ENCODE data around the gene CHN2.

The CHN2 gene

DNA sequence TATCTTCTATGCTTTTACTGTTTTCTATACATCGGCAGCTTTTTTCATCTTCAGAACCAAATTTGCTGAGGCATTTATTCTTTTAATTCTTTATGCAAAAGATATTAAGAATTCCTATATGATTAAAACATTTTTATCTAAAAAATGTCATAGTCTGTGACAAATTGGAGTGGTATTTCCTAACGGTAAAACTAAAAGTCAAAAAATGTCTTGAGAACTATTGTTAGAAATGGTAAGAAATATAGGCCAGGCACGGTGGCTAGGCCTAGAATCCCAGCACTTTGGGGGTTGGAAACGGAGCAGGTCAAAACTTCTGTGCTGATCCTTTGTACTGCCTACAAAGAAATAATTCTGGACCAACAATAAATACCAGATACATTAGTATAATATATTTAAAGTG lies 311.4 kb downstream of the CHN2 start:
- no peak overlapping the region for H3K27ac ChIP-seq
- no peaks in the 10 kb centered on the region for H3K4me1 ChIP-seq
- H3K27me3 ChIP-seq, result no peaks in the 10 kb centered on the region
- DNase-seq, result no peak
- no peaks in the 10 kb centered on the region for H3K9me3 ChIP-seq
- intact Hi-C loops (cut with DNase I; ENCODE audit: low total_unique reads), result no loop called here
- TF ChIP-seq, protein P1, sequence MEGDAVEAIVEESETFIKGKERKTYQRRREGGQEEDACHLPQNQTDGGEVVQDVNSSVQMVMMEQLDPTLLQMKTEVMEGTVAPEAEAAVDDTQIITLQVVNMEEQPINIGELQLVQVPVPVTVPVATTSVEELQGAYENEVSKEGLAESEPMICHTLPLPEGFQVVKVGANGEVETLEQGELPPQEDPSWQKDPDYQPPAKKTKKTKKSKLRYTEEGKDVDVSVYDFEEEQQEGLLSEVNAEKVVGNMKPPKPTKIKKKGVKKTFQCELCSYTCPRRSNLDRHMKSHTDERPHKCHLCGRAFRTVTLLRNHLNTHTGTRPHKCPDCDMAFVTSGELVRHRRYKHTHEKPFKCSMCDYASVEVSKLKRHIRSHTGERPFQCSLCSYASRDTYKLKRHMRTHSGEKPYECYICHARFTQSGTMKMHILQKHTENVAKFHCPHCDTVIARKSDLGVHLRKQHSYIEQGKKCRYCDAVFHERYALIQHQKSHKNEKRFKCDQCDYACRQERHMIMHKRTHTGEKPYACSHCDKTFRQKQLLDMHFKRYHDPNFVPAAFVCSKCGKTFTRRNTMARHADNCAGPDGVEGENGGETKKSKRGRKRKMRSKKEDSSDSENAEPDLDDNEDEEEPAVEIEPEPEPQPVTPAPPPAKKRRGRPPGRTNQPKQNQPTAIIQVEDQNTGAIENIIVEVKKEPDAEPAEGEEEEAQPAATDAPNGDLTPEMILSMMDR (IDR thresholded peaks at IDR 0.05), result no peak
- no peak overlapping the region for H3K4me3 ChIP-seq
- H3K36me3 ChIP-seq, result peaks cover 0 to 7% (median 4%) of the 10 kb centered on the region in 3 donors

DNA sequence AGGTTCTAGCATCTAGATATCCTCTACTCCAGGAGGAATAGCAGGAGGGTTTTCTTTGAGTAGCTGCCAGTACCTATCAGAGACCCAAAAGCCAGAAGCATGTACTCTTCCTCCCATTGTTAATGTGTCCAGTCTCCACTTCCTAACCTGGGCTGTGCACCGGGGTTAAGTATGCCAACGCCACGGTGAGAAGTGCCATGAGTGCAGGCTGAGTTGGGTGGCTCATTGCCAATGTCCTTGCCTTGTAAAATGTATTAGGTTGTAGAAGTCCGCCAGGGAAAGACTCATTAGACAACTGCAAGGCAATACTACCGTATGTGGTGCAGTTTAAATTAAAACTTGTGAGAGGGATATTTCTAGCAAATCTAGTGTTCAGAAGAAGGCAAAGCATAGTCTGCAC lies 314.0 kb downstream of the CHN2 start:
- Histone ChIP-seq H3K27ac (no peak overlapping the region), H3K4me1 (no peaks in the 10 kb centered on the region), H3K27me3 (no peaks in the 10 kb centered on the region), H3K4me3 (no peak overlapping the region), H3K9me3 (no peaks in the 10 kb centered on the region), H3K36me3 (peaks cover 0 to 7% (median 4%) of the 10 kb centered on the region in 3 donors)
- no peak for DNase-seq
- intact Hi-C loops (cut with DNase I; ENCODE audit: low total_unique reads), result no loop called here
- TF ChIP-seq, protein P1 (IDR thresholded peaks at IDR 0.05), result no peak

DNA sequence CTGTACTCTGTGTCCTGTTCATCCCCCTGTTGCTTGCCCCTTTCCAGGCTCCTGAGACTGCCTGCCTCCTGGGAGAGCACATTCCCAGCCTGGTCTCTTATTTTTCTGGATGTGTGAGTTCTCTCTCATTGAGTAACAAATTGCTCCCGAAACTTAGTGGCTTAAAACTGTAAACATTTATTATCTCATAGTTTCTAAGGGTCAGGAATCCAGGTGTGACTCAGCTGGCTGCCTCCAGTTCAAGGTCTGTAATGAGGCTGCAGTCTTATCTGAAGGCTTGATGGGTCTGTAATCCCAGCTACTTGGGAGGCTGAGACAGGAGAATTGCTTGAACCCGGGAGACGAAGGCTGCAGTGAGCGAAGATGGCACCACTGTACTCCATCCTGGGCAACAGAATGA lies 315.5 kb downstream of the CHN2 start:
- TF ChIP-seq, protein P1 (IDR thresholded peaks at IDR 0.05), result no peak
- no peaks in the 10 kb centered on the region for H3K27me3 ChIP-seq
- H3K4me1 ChIP-seq, result no peaks in the 10 kb centered on the region
- DNase-seq, result no peak
- H3K4me3 ChIP-seq, result no peak overlapping the region
- H3K27ac ChIP-seq, result no peak overlapping the region
- intact Hi-C loops (cut with DNase I; ENCODE audit: low total_unique reads), result no loop called here
- no peaks in the 10 kb centered on the region for H3K9me3 ChIP-seq
- peaks cover 0 to 7% (median 4%) of the 10 kb centered on the region in 3 donors for H3K36me3 ChIP-seq

DNA sequence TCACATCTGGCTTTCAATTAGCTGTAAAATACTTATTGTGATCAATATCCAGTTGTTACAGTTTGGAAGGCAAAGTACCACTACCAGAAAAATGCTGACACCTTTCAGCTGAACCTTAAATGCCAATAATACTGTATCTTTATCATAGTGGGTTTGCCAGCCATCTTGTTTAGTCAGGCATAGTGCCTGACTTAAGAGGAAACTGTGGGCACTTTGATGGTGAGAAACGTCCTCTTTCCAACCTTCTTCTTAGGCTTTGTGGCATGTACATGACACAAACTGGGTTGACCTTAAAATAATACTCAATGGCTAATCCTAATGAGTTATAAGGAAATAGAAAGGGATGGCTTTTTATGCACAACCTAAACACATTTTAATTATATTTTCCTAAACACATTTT lies 316.8 kb downstream of the CHN2 start:
- Histone ChIP-seq H3K9me3 (no peaks in the 10 kb centered on the region), H3K36me3 (peaks cover 0 to 7% (median 4%) of the 10 kb centered on the region in 3 donors), H3K4me1 (no peaks in the 10 kb centered on the region), H3K27ac (no peak overlapping the region), H3K4me3 (no peak overlapping the region), H3K27me3 (no peaks in the 10 kb centered on the region)
- intact Hi-C loops (cut with DNase I; ENCODE audit: low total_unique reads), result no loop called here
- TF ChIP-seq, protein P1 (IDR thresholded peaks at IDR 0.05), result no peak
- no peak for DNase-seq

DNA sequence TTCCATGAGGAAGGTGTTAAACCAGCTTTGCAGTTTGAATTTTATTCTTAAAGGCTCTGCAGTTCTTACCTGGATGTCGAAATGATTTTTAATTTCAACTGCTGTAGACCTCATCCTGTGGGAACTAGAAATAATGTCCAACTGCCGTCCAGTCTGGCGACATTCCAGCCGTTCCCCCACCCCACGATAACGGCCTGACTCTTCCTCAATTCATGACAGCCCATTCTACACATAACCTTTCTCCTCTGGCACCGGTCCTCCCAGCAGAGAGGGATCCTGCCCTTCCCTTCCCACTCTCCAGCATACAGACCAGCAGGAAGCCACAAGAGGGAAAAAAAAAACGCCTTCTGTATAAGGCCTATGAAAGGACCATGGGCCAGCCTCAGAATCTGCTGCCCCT lies 317.3 kb downstream of the CHN2 start:
- no peaks in the 10 kb centered on the region for H3K4me1 ChIP-seq

More for the DNA sequence above, 317.3 kb downstream of the CHN2 start:
- H3K27ac ChIP-seq, result no peak overlapping the region
- H3K27me3 ChIP-seq, result no peaks in the 10 kb centered on the region
- H3K4me3 ChIP-seq, result no peak overlapping the region
- intact Hi-C loops (cut with DNase I; ENCODE audit: low total_unique reads), result no loop called here
- no peaks in the 10 kb centered on the region for H3K9me3 ChIP-seq
- peaks cover 0 to 7% (median 4%) of the 10 kb centered on the region in 3 donors for H3K36me3 ChIP-seq
- TF ChIP-seq, protein P1 (IDR thresholded peaks at IDR 0.05), result no peak
- no peak for DNase-seq

Measured in tibial artery (tissue), 4 donors.